Urinary bladder (tissue), 4 donors: ENCODE data around the gene HOXD1. TPM values are rescaled to one million over a fixed set of nuclear protein-coding genes. Genes with fewer than 3 reads are reported as not detected.

Source experiments
- DNase-seq: peaks from one replicate; pipeline ENCODE4 v3.0.0-alpha.2; 2015; ENCODE audit errors: extremely low spot score
- H3K27ac ChIP-seq: one replicate; pipeline ENCODE4 v1.5.1; 2013; ENCODE audit warnings: low read depth, mild to moderate bottlenecking, moderate library complexity
- H3K36me3 ChIP-seq: one replicate; pipeline ENCODE4 v1.6.1; 2013; ENCODE audit warnings: mild to moderate bottlenecking, moderate library complexity; ENCODE audit not compliant: insufficient read depth
- H3K4me1 ChIP-seq: one replicate; pipeline ENCODE4 v1.6.1; 2013; ENCODE audit warnings: mild to moderate bottlenecking, moderate library complexity; ENCODE audit not compliant: insufficient read depth
- H3K4me3 ChIP-seq: one replicate; pipeline ENCODE4 v1.5.1; 2013; ENCODE audit warnings: low read depth, low read length
- WGBS: extraction: QIAGEN DNeasy Blood & Tissue Kit; methylation state at CpG from one replicate; pipeline ENCODE4 v1.1.7; 2013; 5-methylcytosine and 5-hydroxymethylcytosine counted together
- polyA plus RNA-seq: library from polyadenylated mRNA; stranded (reverse); fragments of 200-250 nt; gene quantifications from one replicate; pipeline ENCODE4 v1.2.3, GENCODE V29; 2013
- total RNA-seq: library from RNA; depleted of rRNA; stranded (reverse); fragments of >200 nt; gene quantifications from one replicate; pipeline ENCODE4 v1.2.3, GENCODE V29; 2014
- donor health status: healthy with polysubstance abuse.
- donor health status: healthy.

The HOXD1 gene
- total and polyA plus RNA-seq, 2 donors: 0.90 to 1.4 TPM

DNA sequence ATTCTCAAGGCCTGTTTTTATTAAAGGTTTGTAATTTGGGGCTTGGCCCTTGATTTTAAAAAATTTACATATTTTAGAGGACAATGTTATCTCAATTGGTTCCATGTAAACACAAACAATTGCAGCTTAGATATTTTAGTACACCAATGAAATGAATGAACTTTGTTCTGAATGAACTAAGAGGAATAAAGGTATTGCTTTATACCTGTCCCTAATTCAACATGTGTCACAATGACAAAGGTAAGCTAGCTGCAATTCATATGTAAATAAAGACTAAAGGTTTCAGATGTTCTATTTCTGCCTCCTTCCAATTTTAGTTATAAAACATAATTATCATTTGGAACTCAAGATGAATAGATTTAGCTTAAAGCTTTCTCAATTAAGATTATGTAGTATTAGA lies 11.4 kb downstream of the HOXD1 start:
- no peak overlapping the region for H3K27ac ChIP-seq
- DNase-seq: no peak
- no peaks in the 10 kb centered on the region for H3K36me3 ChIP-seq
- no peak overlapping the region for H3K4me3 ChIP-seq
- H3K4me1 ChIP-seq: no peaks in the 10 kb centered on the region

DNA sequence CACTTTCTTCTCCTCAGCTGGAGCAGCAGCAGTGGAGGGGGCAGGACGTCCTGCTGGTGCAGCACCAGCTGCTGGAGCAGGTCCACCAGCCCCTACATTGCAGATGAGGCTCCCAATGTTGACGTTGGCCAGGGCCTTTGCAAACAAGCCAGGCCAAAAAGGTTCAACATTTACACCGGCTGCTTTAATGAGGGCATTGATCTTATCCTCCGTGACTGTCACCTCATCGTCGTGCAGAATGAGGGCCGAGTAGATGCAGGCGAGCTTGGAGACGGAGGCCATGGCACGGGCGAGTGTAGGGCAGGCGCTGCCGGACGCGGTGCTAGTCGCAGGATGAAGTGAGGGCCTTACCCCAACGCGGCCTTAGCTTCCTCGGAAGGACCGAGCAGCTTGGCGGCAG lies 12.5 kb downstream of the HOXD1 start:
- Histone ChIP-seq H3K27ac (no peak overlapping the region), H3K36me3 (no peaks in the 10 kb centered on the region), H3K4me3 (no peak overlapping the region), H3K4me1 (no peaks in the 10 kb centered on the region)
- WGBS: 65% methylated on average over 21 of the region's 21 CpGs
- no peak for DNase-seq

DNA sequence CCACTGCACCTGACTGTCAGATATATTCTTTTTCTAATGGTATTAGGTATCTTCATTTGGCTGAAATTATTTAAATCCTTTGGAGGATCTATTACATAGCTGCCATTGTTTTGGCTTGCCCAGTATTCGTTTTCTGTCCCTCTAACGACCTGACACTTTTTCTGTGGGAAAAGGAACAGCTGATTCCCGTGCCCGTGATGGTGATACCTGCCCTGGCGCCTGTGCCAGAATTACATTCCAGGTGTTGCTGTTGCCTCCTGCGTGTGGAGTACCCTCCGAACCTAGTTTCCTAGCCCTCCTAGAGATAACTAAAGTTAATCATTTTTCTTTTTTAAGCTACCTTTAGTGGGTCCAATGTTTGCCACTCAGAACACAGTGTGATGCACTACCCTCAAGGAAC lies 14.0 kb downstream of the HOXD1 start:
- WGBS: 89% methylated on average over 7 of the region's 7 CpGs
- DNase-seq: no peak

DNA sequence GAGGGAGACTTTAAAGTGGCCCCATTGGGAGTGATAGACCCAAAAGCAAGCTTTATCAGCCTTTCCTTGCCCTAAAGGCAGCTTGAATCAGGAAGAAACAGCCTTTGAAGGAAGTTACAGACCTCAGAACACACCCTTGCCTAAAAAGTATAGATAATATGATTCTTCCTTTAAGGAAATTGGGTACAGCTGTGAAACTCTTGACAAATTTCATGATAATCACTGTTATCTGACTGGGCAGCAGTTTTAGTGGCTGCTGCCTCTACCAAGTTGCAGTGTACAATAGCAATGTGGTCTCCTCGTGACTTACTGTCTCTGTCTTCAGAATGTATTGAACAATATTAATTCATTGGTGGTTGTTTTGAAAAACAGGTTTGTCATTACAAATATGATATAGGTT lies 16.7 kb downstream of the HOXD1 start:
- no peaks in the 10 kb centered on the region for H3K4me1 ChIP-seq
- H3K27ac ChIP-seq: no peak overlapping the region
- no peak overlapping the region for H3K4me3 ChIP-seq
- no peak for DNase-seq
- 86% methylated on average over 1 of the region's 1 CpG for WGBS
- H3K36me3 ChIP-seq: no peaks in the 10 kb centered on the region

More for the DNA sequence above, 14.0 kb downstream of the HOXD1 start:
- no peak overlapping the region for H3K27ac ChIP-seq
- H3K4me1 ChIP-seq: no peaks in the 10 kb centered on the region
- H3K4me3 ChIP-seq: no peak overlapping the region
- no peaks in the 10 kb centered on the region for H3K36me3 ChIP-seq

DNA sequence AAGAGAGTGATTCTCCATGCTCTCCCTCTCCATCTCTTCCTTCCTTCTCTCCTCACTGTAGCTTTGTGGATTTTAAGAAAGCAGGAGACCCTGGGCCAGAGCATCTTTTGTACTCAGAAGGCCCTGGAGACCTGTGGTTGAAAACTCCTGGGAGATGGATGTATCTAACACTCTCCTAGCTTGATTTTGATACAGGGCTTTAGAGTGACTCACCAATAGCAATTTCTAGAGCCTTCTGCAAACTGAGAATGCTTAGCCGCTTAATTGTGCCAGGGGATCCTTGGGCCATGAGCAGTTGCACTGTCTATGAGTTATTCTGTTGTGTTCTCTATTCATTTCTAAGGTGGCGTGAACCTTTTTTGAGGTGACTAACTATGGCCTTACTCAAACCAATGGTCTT lies 17.7 kb downstream of the HOXD1 start:
- Histone ChIP-seq H3K4me3 (no peak overlapping the region), H3K36me3 (no peaks in the 10 kb centered on the region), H3K27ac (no peak overlapping the region), H3K4me1 (no peaks in the 10 kb centered on the region)
- no peak for DNase-seq
- WGBS: 95% methylated on average over 2 of the region's 2 CpGs

DNA sequence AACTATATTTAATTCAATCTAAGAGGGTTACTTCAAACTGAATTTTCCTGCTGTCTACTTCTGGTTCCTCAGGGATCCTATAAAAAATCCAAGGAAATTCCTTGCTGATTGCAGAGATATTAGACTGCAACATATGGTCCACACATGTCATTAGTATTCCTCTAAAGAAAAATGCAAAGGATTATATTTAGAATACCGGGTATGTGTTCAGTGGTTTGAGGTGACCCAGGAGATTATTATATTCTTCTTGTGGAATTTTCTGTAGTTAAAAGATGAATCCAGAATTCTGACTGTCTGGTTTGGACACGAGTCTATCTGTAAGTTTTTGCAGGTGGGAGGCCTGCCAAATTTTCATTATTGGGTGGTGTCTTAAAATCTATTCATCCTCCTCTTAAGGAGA lies 18.2 kb downstream of the HOXD1 start:
- Histone ChIP-seq H3K36me3 (no peaks in the 10 kb centered on the region), H3K4me3 (no peak overlapping the region), H3K27ac (no peak overlapping the region), H3K4me1 (no peaks in the 10 kb centered on the region)
- DNase-seq: no peak
- WGBS: 28% methylated on average over 2 of the region's 2 CpGs

DNA sequence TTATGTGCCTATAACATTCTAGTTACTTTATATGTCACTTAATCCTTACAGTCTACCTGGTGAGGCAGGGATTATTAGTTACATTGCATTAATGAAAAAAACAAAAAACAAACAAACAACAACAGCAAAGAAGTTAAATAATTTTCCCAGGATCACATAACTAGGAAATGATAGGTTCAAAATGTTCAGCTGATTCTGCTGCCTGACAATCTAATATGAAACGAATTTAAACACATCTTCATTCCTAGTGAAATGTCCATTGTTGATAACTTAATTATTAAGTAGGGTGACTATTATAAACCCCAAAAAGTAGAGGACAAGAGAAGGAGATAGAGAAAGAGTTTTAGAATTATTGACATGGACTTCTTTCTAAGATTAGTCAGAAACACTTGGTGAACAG lies 22.6 kb downstream of the HOXD1 start:
- Histone ChIP-seq H3K27ac (no peak overlapping the region), H3K36me3 (no peaks in the 10 kb centered on the region), H3K4me1 (no peaks in the 10 kb centered on the region), H3K4me3 (no peak overlapping the region)
- no peak for DNase-seq
- WGBS: 65% methylated on average over 1 of the region's 1 CpG

DNA sequence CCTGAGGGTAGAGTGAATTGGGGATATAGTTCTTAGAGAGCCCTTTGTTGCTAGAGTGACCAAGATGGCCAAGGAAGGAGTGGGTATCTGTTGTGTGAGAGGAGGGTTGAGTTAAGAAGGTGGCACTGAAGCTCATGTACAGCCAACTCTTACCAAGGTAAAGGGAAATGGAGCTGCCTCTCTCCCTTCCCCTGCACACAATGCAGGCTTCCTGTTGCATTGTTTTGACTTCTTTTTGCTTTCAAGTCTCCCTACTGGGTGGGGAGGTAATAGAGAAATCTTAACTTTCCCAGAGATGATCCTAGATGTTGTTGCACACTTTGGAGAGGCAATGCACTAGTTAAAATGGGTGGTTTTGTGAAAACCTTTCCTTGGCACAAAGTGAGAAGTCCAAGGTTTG lies 23.8 kb downstream of the HOXD1 start:
- Histone ChIP-seq H3K4me1 (no peaks in the 10 kb centered on the region), H3K36me3 (no peaks in the 10 kb centered on the region), H3K27ac (no peak overlapping the region), H3K4me3 (no peak overlapping the region)
- no peak for DNase-seq

DNA sequence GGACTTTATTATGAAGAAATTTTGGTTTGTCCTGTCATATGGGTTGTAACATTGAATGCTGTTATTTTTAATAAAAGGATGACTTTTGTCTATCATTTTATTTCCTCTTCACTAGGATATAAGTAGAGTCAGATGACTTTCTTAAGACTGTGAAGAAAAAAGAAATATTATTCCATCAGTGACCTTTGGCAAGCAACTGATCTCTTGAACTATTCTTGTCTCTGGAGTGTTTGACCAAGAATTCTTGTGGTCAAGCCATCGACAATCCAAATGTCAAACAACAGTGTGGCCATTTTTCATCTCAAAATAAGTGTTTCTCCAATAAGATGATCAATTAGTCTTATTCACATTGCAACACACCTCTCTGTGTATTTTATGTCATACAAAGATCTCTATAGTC lies 24.9 kb downstream of the HOXD1 start:
- no peaks in the 10 kb centered on the region for H3K4me1 ChIP-seq
- no peak for DNase-seq
- H3K27ac ChIP-seq: no peak overlapping the region
- WGBS: 70% methylated on average over 1 of the region's 1 CpG
- no peaks in the 10 kb centered on the region for H3K36me3 ChIP-seq
- no peak overlapping the region for H3K4me3 ChIP-seq

DNA sequence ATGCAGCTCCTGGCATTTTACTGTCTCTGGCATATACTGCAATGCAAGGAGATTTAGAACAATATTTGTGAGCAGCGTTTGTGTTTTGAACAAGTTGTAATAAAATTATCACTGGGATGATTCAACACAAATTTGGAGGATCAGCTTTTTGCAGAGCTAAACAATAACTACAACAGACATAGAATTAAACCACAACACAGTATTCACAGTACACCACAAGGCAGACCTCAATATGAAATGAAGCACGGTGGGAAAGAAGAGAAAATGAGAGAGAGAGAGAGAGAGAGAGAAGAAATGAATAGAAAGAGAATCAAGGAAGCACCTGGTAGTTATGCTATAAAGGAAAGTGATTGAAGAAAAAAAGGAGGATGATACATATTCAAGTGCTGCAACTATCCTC lies 39.4 kb downstream of the HOXD1 start:
- no peak overlapping the region for H3K27ac ChIP-seq
- no peak overlapping the region for H3K4me3 ChIP-seq
- no peaks in the 10 kb centered on the region for H3K36me3 ChIP-seq
- DNase-seq: no peak
- no peaks in the 10 kb centered on the region for H3K4me1 ChIP-seq
- 79% methylated on average over 2 of the region's 2 CpGs for WGBS

DNA sequence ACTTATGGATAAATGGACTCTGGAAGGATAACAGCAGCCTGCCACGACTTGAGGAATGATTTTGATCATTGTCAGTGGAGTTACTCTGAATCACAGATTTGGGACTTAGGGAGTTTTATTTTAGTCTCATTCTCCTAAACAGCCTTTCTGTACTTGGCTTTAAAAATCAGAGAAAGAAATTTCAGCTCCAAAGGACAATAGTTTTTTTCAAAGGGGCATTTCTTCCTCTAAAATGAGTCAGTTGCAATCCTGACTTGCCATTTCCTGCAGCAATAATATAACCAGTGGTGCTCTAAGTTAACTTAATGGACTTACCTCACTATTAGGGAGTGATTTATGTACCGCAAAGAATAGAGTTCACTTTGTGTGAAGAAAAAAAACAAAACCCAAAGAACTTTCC lies 45.7 kb downstream of the HOXD1 start:
- 45% methylated on average over 2 of the region's 2 CpGs for WGBS
- Histone ChIP-seq H3K36me3 (no peaks in the 10 kb centered on the region), H3K4me3 (no peak overlapping the region), H3K27ac (no peak overlapping the region), H3K4me1 (no peaks in the 10 kb centered on the region)
- DNase-seq: no peak

DNA sequence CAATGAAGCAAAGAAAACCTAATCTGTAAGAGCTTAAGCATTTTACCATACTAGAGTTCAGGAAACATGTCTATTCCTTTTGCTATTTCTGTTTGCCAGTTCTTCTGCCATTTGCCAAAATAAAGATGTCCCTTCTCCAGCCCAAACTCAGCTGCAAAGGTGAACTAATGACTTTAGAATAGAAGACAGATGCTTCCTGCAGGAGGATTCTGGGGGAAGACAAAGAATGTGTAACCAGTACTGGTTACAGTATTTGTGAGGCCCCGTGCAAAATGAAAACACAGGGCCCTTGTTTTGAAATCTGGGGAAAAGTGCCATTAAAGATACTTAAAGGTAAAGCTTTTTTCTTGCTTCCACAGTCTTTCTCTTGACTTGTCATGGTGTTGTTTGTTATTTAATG lies 46.5 kb downstream of the HOXD1 start:
- no peaks in the 10 kb centered on the region for H3K4me1 ChIP-seq
- DNase-seq: no peak
- H3K27ac ChIP-seq: no peak overlapping the region
- H3K4me3 ChIP-seq: no peak overlapping the region
- H3K36me3 ChIP-seq: no peaks in the 10 kb centered on the region
- 39% methylated on average over 1 of the region's 1 CpG for WGBS

DNA sequence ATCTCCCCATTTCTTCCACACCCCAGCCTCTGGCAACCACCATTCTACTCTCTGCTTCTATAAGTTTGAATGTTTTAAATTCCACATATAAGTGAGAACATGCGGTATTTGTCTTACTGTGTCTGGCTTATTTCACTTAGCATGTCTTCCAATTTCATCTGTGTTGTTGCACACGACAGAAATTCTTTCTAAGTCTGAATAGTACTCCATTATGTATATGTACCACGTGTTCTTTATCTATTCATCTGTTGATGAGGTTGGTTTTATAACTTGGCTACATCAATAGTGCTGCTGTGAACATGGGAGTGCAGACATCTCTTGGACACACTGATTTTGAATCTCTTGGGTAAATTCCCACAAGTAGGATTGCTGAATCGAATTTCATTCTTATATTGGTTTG lies 49.0 kb downstream of the HOXD1 start:
- WGBS: 29% methylated on average over 4 of the region's 4 CpGs
- Histone ChIP-seq H3K4me1 (no peaks in the 10 kb centered on the region), H3K4me3 (no peak overlapping the region), H3K36me3 (no peaks in the 10 kb centered on the region), H3K27ac (no peak overlapping the region)
- DNase-seq: no peak

DNA sequence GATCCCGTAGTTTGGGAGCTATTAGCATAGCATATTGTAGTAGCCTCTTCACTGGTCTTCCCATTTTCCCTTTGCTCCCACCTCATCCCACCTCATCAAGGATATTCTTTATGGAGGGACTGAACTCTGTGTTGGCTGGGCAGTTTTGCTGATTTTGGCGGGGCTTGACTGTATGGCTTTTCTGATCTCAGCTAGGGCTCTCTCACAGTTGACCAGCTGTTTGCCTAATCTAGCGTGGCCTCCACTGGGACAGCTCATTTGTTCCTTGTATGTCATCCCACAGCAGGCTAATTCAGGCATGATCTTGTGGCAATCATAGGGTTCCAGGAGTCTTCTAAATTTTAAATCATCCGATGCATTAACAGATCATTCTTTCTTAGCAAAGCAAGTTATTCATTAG lies 50.6 kb downstream of the HOXD1 start:
- 86% methylated on average over 4 of the region's 4 CpGs for WGBS
- Histone ChIP-seq H3K4me1 (no peaks in the 10 kb centered on the region), H3K27ac (no peak overlapping the region), H3K4me3 (no peak overlapping the region), H3K36me3 (no peaks in the 10 kb centered on the region)
- DNase-seq: no peak

DNA sequence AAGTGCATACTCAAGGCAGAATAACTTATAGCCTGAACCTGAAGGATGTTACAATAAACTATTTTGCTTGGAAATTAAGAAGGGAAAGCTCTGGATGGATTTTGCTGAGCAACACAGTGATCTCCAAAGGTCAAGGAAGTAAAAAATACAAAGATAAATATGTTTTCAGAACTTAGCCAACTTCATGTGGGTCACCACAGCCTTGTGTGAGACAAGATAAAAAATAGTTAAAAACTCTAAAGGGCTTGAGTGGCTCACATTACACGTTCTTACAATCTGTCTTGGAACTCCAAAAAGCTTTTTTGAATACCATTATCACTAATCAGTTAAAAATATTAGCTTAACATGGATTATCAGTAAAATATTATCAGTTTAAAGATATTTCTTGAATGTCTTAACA lies 51.8 kb downstream of the HOXD1 start:
- no peak for DNase-seq
- no peaks in the 10 kb centered on the region for H3K4me1 ChIP-seq
- WGBS: 28% methylated on average over 1 of the region's 1 CpG
- no peak overlapping the region for H3K27ac ChIP-seq
- H3K36me3 ChIP-seq: no peaks in the 10 kb centered on the region
- no peak overlapping the region for H3K4me3 ChIP-seq
